Medulla oblongata (tissue), 1 donor: Measurements from ENCODE around the gene LMOD1.
"Not testable (repeated sequence)": the region's sequence is repeated elsewhere in the genome, so short reads cannot be mapped to it uniquely, and the experiment has no call there.

Experiments used
- DNase-seq: peaks from one replicate; pipeline ENCODE4 v3.0.0-alpha.2; 2015; ENCODE audit errors: extremely low spot score

Gene LMOD1

GRCh38 chr1:201947697-201948008 is 1.3 kb upstream of the LMOD1 start:
- no peak for DNase-seq

- DNase-seq = no peak
Measured at GRCh38 chr1:201945863-201946223, 505 bp downstream of the LMOD1 start.

GRCh38 chr1:201945157-201945556 is 1.2 kb downstream of the LMOD1 start:
- DNase-seq = no peak

GRCh38 chr1:201944639-201945038 is 1.7 kb downstream of the LMOD1 start:
- no peak for DNase-seq

- no peak for DNase-seq
Measured at GRCh38 chr1:201944002-201944401, 2.3 kb downstream of the LMOD1 start.

GRCh38 chr1:201942129-201942495 is 4.2 kb downstream of the LMOD1 start:
- no peak for DNase-seq

- no peak for DNase-seq
Measured at GRCh38 chr1:201941420-201942128, 4.8 kb downstream of the LMOD1 start.

GRCh38 chr1:201940316-201940715 is 6.0 kb downstream of the LMOD1 start:
- DNase-seq = not testable (repeated sequence)

- DNase-seq = no peak
Measured at GRCh38 chr1:201939574-201939973, 6.8 kb downstream of the LMOD1 start.

GRCh38 chr1:201939148-201939547 is 7.2 kb downstream of the LMOD1 start:
- no peak for DNase-seq

- no peak for DNase-seq
Measured at GRCh38 chr1:201938440-201939035, 7.8 kb downstream of the LMOD1 start.

GRCh38 chr1:201937624-201938213 is 8.6 kb downstream of the LMOD1 start:
- DNase-seq = no peak

- no peak for DNase-seq
Measured at GRCh38 chr1:201933840-201934430, 12.4 kb downstream of the LMOD1 start.

GRCh38 chr1:201930803-201931202 is 15.5 kb downstream of the LMOD1 start:
- DNase-seq = no peak

GRCh38 chr1:201930137-201930536 is 16.2 kb downstream of the LMOD1 start:
- DNase-seq = no peak

GRCh38 chr1:201928266-201928665 is 18.1 kb downstream of the LMOD1 start:
- no peak for DNase-seq

GRCh38 chr1:201925981-201926645 is 20.2 kb downstream of the LMOD1 start:
- no peak for DNase-seq

GRCh38 chr1:201925301-201925567 is 21.1 kb downstream of the LMOD1 start:
- DNase-seq = no peak

- DNase-seq = no peak
Measured at GRCh38 chr1:201921952-201922558, 24.3 kb downstream of the LMOD1 start.

GRCh38 chr1:201918343-201918742 is 28.0 kb downstream of the LMOD1 start:
- DNase-seq = no peak

GRCh38 chr1:201917362-201918033 is 28.9 kb downstream of the LMOD1 start:
- DNase-seq = no peak
